GM08714 (cell line): ENCODE data around the gene VGLL3.
A peak's percentile ranks its signal among the peaks of the same experiment; 100 is the strongest.
"Not testable (repeated sequence)": the region's sequence is repeated elsewhere in the genome, so short reads cannot be mapped to it uniquely, and the experiment has no call there.

ENCODE experiments used
- H3K4me3 ChIP-seq: fragments of 200-500 bp; sonication (Bioruptor generic); 2 replicates; pipeline ENCODE4 v1.5.1; 2014; ENCODE audit warnings: mild to moderate bottlenecking, low read length, inconsistent platforms
- ZNF274 ChIP-seq: IDR thresholded peaks from 2 replicates; pipeline ENCODE4 v1.6.1; 2012; ENCODE audit warnings: mild to moderate bottlenecking, low read depth, low read length

The VGLL3 gene, protein sequence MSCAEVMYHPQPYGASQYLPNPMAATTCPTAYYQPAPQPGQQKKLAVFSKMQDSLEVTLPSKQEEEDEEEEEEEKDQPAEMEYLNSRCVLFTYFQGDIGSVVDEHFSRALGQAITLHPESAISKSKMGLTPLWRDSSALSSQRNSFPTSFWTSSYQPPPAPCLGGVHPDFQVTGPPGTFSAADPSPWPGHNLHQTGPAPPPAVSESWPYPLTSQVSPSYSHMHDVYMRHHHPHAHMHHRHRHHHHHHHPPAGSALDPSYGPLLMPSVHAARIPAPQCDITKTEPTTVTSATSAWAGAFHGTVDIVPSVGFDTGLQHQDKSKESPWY

DNA sequence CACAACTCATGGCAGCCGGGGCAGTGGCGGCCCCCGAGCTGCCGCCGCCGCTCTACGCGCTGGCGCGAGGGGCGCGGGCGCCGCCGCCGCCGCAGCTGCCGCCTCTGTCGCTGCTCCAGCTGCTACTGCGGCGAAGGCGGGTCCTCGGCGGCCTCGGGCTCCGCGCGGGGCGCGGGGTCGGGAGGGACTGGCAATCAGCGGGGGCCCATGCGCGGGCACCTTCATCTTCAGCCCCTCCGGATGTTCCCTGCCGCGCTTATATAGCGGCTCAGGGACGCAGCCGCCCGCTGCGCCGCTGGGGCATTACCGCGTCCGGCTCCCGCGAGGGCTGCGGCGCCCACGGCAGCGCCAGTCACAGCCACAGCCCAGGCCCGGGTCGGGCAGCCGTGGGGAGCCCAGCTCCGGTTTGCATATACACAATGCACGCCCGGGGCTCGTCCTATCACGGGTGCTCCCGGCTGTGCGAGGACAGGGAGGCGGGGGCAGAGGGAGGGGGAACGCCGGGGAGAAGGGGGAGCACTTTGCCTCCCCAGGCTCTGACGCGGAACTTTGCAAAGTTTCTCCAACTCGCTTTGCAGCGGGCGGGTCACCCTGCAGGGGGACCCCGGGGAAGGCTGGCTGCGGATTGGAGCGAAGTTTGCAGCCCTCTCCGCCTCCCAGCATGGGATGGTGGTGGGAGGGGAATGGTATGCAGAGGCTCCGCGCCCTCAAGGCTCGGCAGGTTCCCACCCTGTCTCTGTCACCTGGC is at the start of gene VGLL3:
Gene VGLL3, minus strand, starts transcription at position 416 of the 748 bp plus-strand sequence. Its CDS starts 406 bp downstream, at position 10.
- peak within 1 kb of the TSS; percentile 33; the same call in 1 of the 2 replicates for H3K4me3 ChIP-seq
- TF ChIP-seq ZNF274, result no peak

DNA sequence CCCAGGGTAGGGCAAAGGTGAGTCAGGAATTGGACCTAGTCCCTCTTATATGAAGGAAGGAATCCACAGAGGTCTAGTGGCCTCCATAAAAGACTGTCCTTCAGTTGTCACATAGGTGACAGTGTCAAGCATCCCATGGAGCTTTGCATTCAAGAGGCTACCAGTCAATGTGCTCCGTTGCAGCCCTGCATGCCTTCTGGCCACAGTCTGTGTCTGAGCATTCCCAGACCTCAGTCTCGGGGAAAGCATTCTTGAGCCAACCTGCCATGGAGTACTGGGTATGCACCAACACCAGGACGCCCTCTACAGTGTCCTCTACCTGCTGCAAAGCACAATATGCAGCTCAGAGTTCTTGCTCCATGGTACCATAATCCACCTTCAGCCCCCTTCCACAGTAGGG is 46.7 kb upstream of the VGLL3 start:
- TF ChIP-seq ZNF274, result no peak
- H3K4me3 ChIP-seq, result no peak overlapping the region

DNA sequence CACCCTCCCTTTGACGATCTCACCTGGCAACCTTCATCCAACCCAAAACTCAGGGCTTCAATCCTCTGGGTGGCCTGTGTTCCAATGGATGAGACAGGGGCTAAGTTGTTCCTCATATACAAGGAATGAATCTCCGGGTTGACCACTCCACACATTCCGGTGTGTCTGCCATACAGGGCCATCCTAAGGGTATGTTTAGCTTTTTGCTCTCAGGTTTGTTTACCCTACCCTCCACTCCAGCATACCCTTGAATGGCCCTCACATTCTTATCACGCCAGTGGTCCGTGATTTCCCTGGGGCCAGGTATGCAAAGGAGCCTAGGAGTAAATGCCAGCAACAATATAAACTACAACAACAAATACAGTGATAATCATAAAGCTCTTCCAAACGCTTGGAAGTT is 45.7 kb upstream of the VGLL3 start:
- H3K4me3 ChIP-seq, result no peak overlapping the region
- TF ChIP-seq ZNF274, result no peak

DNA sequence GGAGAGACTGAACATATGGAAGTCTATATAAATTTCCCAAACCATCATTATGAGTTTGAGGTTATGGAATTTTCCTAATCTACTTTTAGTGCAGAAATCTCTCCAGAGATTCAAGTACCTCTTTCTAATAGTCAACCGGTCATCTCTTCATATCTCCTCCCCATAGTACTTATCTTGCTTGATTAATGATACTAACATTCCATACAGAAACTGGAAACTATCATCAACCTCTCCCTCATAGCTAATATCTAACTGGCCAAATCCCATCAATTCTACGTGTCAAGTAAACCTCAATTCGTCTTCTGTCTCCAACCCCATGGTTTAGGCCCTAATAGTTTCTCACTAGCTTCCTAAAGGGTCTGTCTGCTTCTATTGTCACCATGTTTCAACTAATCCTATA is 44.4 kb upstream of the VGLL3 start:
- no peak for TF ChIP-seq ZNF274
- H3K4me3 ChIP-seq, result no peak overlapping the region

DNA sequence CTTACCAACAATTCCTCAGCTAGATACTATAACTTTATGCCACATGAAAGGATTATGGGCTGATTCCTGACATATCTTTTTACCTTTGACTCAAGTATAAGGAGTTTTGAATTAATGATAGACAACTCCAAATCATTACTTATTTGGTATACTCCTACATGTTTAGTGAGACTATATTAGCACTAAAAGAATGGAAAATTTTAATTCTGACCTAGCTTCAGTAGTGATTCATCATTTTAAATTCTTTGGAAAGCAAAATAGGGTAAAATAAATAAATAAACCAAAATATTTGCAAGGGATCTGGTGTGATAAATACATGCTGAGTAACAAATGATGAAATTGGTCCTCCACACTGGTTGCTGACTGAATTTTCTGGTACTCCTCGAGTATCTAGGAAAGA is 42.3 kb upstream of the VGLL3 start:
- TF ChIP-seq ZNF274, result no peak
- no peak overlapping the region for H3K4me3 ChIP-seq

DNA sequence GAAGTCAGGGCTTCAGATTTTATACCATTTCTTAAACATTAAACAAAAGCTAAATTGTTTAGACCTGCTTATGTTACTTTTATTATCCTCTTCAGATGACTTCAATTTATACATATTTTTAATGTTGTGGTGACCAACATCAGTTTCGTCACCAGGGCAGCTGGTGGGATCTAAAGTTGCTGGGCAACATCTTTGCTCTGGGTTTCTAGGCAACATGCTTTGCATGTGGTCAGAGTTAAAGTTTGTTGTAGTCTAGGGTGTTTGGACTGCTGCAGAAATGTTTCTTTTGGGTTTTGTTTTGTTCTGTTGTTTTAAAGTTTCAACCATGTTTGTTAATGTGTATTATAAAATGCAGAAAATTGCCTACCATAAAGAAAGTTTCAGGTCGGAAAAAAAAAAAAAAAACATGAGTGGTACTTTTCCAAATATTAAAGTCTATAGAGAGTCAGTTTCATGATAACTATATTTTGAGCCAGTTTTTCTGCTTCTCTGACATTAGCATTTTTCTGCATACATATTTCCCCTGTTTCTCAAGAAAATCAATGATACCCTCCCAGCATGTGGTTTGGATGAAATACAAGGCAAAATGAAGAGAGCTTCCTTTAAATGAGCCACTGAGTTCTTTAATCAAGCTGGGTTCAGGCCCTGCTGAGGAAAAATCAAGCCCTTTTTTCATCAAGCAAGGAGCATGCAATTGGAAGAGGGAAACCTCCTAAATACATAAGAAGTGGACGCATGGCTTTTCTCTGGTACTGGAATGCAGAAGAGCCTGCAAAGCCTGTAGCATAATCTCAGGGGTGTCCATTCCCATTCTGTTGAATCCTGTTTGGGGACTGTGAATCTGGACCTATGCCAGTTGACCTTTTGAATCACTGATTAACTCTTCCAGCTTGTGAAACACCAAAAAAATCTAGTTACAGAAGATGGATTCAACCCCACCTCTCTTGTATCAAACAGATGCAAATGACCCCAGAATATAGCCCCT is 35.0 kb upstream of the VGLL3 start:
- no peak overlapping the region for H3K4me3 ChIP-seq
- TF ChIP-seq ZNF274, result no peak

DNA sequence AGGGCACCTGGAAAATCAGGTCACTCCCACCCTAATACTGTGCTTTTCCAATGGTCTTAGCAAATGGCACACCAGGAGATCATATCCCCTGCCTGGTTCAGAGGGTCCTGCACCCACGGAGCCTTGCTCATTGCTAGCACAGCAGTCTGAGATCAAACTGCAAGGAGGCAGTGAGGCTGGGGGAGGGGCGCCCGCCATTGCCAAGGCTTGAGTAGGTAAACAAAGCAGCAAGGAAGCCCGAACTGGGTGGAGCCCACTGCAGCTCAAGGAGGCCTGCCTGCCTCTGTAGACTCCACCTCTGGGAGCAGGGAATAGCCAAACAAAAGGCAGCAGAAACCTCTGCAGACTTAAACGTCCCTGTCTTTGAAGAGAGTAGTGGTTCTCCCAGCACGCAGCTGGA is 26.4 kb upstream of the VGLL3 start:
- not testable (repeated sequence) for H3K4me3 ChIP-seq

DNA sequence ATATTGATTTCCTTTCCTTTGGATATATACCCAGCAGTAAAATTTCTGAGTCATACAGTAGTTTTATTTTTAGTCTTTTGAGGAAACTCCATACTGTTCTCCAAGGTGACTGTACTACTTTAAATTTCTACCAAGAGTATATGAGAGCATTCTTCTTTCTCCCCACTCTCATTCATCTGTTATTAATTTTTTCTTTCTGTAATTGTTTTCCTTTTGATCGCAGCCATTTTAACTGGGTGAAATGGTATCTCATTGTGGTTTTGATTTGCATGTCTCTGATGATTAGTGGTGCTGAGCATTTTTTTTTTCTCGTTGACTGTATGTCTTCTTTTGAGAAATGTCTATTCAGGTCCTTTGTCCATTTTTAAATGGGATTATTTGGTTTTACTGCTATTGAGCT is 18.3 kb upstream of the VGLL3 start:
- no peak overlapping the region for H3K4me3 ChIP-seq
- no peak for TF ChIP-seq ZNF274

DNA sequence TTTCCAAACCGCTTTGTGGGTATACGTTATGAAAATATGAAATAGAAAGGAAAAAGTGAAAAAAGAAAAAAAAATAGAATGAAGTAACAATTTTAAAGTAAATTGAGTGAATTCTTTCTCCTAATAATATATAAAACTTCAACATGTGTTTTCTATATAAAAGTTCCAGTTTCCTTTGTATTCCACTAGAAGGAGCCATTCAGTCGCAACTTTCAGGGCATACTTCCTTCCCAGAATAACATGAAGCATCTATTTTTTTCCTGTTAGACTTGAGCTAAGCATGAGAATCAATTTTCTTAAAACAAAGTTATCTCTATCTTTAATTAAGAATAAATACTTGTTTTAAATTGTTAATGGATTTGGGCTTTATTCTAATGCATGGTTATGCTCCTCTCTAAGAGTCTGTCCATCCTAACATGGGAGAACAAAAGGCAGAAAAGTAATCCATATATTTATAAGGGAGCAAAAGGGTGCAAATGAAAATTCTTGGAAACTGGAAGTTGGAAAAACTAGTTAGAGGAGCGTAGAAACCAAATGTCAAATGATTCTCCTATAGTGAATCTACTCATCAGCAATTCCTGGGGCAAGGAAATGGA is 16.0 kb upstream of the VGLL3 start:
- H3K4me3 ChIP-seq, result no peak overlapping the region
- no peak for TF ChIP-seq ZNF274

DNA sequence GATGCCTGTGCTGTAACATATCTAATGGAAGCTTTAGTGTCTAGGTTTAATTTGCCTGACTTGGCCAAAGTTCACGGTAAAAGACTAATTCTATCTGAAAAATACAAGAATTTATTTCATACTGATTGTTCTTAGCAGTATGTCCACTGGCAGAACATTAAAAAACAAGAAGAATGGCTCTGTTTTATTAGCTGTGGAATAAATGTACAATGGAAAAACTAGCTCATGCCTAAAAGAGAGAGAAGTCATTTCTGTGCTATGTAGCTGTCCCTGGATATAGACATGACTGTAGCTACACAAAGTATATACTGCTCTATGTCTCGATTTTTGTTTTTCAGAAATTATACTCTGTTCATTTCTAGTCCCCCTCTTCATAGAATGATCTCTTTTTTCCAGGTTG is 13.9 kb upstream of the VGLL3 start:
- no peak for TF ChIP-seq ZNF274
- H3K4me3 ChIP-seq, result no peak overlapping the region

DNA sequence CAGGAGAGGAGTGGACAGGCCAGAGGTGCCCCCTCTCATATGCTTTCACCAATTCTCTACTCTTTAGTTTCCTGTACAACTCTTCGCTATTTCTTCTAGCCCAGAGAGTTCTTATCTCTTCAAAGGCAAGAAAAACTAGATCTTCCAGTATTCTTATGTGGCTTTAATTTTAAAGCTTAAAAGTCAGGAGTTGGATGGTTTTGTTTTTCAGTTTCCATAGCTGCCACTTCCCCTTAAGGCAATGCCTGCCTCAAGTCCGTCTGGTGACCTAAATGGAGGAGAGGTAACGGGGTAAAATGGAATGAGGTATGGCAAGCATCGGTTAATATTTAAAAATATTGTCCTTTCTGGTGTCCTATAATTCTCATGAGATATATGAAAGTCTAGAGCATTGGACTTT is 11.4 kb upstream of the VGLL3 start:
- H3K4me3 ChIP-seq, result no peak overlapping the region
- no peak for TF ChIP-seq ZNF274

DNA sequence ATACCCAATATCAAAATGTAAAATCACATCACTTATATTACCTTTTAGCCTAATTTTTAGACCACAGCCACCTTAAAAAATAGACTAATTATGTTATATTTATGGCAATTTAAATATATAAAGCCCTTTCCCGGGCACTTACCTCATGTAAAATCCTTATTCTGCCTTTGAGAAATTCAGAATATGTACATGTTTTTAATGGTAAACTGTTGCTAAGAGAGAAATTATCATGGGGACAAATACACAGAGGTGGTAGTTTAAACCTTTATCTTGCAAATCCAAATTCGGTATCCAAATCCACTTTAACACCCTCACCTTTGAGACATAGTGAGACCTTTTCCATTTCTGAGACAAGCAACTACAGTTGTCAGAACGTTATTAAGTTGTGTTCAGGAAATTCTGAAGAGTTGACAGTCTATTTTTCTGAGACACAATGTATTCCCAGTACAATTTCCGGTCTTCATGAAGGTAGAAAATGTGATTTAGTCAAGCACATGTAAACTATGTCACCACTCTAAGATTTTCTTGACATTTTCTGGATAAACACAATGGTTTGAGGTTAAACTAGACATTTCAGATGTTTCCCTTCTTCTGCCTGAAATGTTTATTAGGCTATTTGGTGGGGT is 10.6 kb upstream of the VGLL3 start:
- no peak for TF ChIP-seq ZNF274
- no peak overlapping the region for H3K4me3 ChIP-seq

DNA sequence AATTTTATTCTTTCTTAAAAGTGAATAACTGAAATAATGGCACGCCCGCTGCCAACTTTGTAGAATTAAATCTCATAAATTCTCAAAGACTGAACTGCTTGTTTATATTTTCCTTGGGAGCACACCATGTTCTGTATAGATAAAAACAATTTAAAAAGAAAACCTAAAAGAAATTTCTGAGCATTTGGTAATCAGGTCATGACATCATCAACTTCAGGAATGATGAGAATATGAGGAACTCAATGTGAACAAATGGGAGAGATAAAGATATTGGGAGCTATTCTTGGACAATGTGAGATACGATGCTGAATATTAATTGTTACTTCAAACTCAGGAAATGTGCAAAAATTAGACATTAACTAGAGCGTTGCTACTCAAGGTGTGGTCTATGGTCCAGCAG is 10.0 kb upstream of the VGLL3 start:
- no peak for TF ChIP-seq ZNF274
- H3K4me3 ChIP-seq, result no peak overlapping the region

DNA sequence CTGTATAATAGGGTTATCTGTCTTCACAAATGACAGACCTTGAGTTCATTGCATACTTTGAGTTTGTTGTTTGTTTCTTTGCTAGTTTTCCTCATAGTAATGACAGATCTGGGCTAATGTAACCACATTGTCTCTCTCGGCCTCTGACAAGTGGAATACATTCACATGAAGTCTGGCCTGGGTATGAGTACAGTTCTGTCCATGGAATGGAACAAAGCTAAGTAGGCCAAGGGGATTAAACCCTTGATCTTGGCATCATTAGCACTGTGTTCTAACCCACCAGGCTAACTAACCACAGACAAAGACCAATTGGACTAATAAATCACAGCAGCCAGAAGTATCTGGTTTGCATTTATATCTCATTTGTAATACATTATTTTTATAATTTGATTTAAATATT is 7.6 kb upstream of the VGLL3 start:
- H3K4me3 ChIP-seq, result no peak overlapping the region
- TF ChIP-seq ZNF274, result no peak
